GM19463 (cell line): ENCODE measurements around the gene ERGIC1.

Experiments used
- ATAC-seq: cut with Tn5 transposase; IDR thresholded peaks from one replicate; pipeline ENCODE4 v1.9.1; 2021; ENCODE audit warnings: mild to moderate bottlenecking, moderate library complexity; ENCODE audit not compliant: unreplicated experiment

The ERGIC1 gene

DNA sequence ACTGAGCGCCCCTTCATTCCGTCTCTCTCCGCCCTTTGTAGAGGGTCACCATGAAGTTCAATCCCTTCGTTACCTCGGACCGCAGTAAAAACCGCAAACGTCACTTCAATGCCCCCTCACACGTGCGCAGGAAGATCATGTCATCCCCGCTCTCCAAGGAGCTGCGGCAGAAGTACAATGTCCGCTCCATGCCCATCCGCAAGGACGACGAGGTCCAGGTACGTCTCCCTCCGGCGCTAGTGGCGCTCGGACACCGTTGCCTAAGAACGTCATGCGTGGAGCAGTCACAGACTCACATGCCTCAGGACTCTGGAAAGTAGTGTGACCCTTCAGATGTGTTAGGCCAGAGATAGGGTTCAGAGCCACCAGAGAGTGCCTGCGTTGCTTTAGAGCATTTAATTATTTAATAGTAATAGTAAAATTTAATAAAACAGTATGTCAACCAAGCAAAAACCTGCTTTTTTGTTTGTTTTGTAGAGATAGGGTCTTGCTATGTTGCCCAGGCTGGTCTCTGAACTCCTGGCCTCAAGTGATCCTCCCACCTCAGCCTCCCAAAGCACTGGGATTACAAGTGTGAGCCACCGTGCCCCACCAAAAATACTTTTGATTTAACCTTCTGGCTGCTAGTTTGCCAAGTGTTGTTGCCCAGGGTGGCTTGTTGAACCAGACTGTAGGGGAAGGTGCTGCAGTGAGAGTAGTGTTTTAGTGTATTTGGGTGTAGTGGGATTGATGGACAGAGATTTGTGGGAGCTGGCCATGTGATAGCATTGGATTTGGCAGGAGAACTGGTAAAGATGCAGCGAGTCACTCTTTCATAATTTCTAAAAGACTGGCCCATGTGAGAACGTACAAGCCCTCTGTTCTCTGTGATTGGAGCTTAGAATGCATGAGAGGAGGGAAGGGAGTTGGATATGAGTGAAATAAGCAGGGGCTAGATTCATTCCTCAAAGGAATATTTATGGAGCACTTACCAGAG, 126.1 kb downstream of the ERGIC1 start:
- ATAC-seq = no peak

- no peak for ATAC-seq
Observed at GRCh38 chr5:172969921-172970320, 135.9 kb downstream of the ERGIC1 start.

GRCh38 chr5:172971482-172971881, 137.4 kb downstream of the ERGIC1 start:
- ATAC-seq = no peak

GRCh38 chr5:172972552-172972951, 138.5 kb downstream of the ERGIC1 start:
- ATAC-seq = no peak

- no peak for ATAC-seq
Observed at GRCh38 chr5:172973127-172973916, 139.3 kb downstream of the ERGIC1 start.

- ATAC-seq = no peak
Observed at GRCh38 chr5:172973931-172974330, 139.9 kb downstream of the ERGIC1 start.

- ATAC-seq = no peak
Observed at GRCh38 chr5:172975289-172975688, 141.2 kb downstream of the ERGIC1 start.

GRCh38 chr5:172979778-172980177, 145.7 kb downstream of the ERGIC1 start:
- no peak for ATAC-seq

DNA sequence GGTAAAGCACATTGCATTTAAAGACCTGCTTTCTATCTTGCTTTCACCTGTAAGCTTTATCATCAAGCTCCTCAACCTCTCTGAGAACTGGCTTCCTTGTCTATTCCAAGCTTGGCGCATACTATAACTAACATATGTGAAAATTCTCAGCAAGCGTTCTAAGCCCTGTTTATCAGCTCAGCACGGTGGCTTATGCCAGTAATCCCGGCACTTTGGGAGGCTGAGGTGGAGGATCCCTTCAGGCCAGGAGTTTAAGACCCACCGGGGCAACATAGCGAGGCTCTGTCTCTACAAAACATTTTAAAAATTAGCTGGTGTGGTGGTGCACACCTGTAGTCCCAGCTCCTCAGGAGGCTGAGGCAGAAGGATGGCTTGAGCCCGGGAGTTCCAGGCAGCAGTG, 147.9 kb downstream of the ERGIC1 start:
- no peak for ATAC-seq

- ATAC-seq = peak; percentile 89
Observed at GRCh38 chr5:172983542-172984243, 149.6 kb downstream of the ERGIC1 start, which contains the start of gene ATP6V0E1. TSS of gene ATP6V0E1 (plus strand) at chr5:172983771. CDS start at chr5:172983861, 90 bp downstream.

DNA sequence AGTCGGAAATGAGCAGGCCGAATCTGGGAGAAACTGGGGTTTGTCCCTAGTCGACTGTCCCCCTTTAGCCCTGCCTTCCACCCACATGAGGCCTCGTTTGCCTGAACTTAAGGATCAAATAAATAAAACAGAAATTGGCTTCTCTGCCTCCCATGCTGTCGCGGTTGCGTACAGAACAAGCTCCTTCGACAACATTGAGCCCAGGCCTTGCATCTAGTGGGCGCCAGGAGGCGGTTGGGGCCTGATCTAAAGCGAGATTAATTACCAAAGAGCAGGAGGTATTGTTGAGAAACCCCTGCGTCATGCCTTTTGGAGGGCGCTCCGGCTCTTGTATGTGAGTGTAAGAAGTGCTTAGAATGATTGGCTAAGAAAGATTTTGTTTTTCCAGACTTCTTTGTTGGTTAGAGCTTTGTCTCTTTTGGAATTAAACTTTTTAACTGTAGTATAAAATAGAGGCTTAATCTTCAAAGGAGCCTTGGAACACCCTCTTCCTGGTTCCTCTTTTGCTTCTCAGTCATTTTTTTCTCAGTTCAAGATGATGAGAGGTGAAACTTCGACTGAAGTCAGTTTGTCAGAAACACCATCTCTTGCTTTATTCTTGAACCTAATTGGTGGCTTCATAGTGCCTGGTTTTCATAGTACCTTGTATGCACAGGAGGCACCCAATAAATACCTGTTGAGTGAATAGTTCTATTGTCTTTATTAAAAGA, 150.3 kb downstream of the ERGIC1 start:
- ATAC-seq = peak; percentile 55

DNA sequence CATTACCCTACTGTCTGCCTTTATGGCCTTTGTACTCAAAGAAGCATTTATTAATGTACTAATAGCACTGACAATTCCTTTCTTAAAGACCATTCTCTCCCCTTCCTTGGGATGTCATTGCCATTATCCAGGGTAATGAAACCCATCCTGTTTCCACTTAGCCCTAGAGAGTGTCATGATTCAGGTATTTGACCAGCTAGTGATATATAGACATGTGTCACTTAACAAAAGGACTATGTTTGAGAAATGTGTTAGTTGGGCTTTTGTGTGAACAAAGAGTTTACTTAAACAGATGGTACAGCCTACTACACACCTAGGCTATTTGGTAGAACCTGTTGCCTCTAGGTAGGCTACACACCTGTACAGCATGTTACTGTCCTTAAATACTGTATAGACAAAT, 151.5 kb downstream of the ERGIC1 start:
- ATAC-seq = no peak

GRCh38 chr5:172988276-172988675, 154.2 kb downstream of the ERGIC1 start:
- ATAC-seq = no peak

- no peak for ATAC-seq
Observed at GRCh38 chr5:172990776-172991175, 156.7 kb downstream of the ERGIC1 start.

DNA sequence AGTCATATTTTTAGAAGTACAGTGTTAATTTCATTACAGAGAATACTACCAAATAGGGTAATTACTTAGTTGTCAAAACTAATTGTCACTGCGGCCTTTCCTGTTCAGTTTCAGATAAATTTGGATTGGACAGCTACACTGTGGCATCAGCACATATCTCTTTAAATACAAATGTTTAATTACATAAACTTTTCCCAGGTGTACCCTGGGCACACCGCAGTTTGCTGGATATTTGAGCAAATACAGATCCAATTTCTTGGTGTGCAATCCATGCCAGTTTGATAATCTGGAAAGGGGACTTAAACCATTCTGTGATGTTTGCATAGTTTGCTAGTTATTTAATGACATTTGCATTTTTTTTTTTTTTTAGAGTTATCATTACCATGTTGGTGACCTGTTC, 160.4 kb downstream of the ERGIC1 start:
- ATAC-seq = no peak

DNA sequence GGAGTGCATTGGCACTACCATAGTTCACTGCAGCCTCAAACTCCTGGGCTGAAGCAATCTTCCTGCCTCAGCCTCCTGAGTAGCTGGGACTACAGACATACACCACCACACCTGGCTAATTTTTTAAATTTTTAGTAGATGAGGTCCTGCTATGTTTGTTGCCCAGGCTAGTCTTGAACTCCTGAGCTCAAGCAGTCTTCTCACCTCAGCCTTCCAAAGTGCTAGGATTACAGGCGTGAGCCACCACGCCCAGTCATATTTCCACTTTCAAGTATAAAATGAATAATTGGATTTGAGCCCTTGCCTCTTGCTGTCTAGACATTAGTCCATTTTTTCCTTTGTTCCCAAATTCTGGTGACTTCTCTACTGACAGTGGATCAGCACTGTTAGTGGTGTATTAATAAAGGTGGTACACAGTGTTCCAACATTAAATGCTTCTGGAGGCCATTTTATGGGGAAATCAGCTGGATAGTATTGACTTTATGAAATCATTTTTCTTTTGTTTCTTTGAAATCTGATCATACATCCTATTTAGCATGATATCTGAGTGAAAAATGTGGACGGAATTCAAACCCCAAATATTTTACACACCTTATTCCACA, 165.4 kb downstream of the ERGIC1 start:
- ATAC-seq = no peak

DNA sequence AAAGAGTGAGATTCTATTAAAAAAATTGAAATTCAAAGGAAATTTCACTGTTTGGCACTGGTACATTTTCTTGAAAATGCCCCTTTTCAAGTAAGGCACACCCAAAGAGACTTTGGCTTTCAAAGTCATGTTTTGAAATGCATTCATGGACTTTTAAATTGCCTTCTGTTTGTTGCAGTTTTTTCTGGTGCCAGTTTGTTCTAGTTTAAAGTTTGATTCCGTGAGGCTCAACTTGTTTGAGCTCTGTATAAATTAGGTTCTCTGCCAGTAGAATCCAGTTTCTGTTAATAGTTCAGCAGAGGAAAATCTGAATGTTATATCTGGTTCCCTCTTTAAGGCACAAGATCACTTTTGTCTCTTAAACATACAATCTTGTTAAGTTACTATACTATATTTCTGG, 165.9 kb downstream of the ERGIC1 start:
- ATAC-seq = no peak

- ATAC-seq = peak; percentile 89
Observed at GRCh38 chr5:173001229-173001841, 167.3 kb downstream of the ERGIC1 start.
